Vagina (tissue), 2 donors: Measurements from ENCODE around the gene SMG9.

ENCODE experiments used
- CTCF ChIP-seq, 3 experiments: fragments of 450-650 bp in 2 of 3; fragments of 200-600 bp in 1 of 3; sonication (generic) in 1 of 3; IDR thresholded peaks; one replicate each; pipeline ENCODE4 v1.5.1; 2017 to 2019; ENCODE audit warnings: antibody characterized with exemption in 3 of 3, mild to moderate bottlenecking in 2 of 3, moderate library complexity in 2 of 3
- POLR2A ChIP-seq, 2 donors: fragments of 450-650 bp; IDR thresholded peaks; one replicate each; pipeline ENCODE4 v1.6.1; 2017; ENCODE audit warnings: antibody characterized with exemption in 2 of 2, mild to moderate bottlenecking in 2 of 2, moderate library complexity in 2 of 2

- no peak for TF ChIP-seq CTCF (IDR thresholded peaks at IDR 0.05)
- no peak for TF ChIP-seq POLR2A (IDR thresholded peaks at IDR 0.05)
Measured at GRCh38 chr19:43798026-43798545, 43.3 kb upstream of the SMG9 start.
